HFFc6 (cell line): ENCODE results near the gene CTAGE6. TPM values are rescaled to one million over a fixed set of nuclear protein-coding genes. Genes with fewer than 3 reads are reported as not detected.
A peak's percentile ranks its signal among the peaks of the same experiment; 100 is the strongest.
"Not testable (repeated sequence)": the region's sequence is repeated elsewhere in the genome, so short reads cannot be mapped to it uniquely, and the experiment has no call there.

ENCODE experiments used
- DNase-seq: peaks from one replicate; pipeline ENCODE4 v3.0.0-alpha.2; 2018
- H3K27ac Mint-ChIP-seq: 2 replicates; pipeline ENCODE4 v1.8.0; 2020; ENCODE audit warnings: mild to moderate bottlenecking, mixed read lengths
- H3K27me3 Mint-ChIP-seq: 2 replicates; pipeline ENCODE4 v1.8.0; 2021; ENCODE audit warnings: mild to moderate bottlenecking, moderate library complexity, mixed read lengths; ENCODE audit not compliant: insufficient read depth
- H3K36me3 Mint-ChIP-seq: 2 replicates; pipeline ENCODE4 v1.8.0; 2021; ENCODE audit warnings: low read depth, mixed read lengths
- H3K4me1 Mint-ChIP-seq: 2 replicates; pipeline ENCODE4 v1.8.0; 2020; ENCODE audit warnings: low read depth, mixed read lengths
- H3K4me3 Mint-ChIP-seq: 2 replicates; pipeline ENCODE4 v1.8.0; 2020; ENCODE audit warnings: mild to moderate bottlenecking, moderate library complexity, mixed read lengths
- H3K9me3 Mint-ChIP-seq: 2 replicates; pipeline ENCODE4 v1.8.0; 2020; ENCODE audit warnings: mild to moderate bottlenecking, mixed read lengths
- long read RNA-seq: library from polyadenylated mRNA; unstranded; transcript quantifications from one replicate; pipeline ENCODE4 v2.0.0, GENCODE V29; 2019
- total RNA-seq, 6 experiments: library from RNA; stranded (reverse); fragmentation: NEBNext Ultra II Directional; extraction: Animal tissue kit (Norgen Biotek cat#: 25700); gene quantifications; 2 replicates in 1 of 6; 3 replicates in 5 of 6; pipeline ENCODE4 v1.2.3, GENCODE V29; 2021

CTAGE6 gene, protein sequence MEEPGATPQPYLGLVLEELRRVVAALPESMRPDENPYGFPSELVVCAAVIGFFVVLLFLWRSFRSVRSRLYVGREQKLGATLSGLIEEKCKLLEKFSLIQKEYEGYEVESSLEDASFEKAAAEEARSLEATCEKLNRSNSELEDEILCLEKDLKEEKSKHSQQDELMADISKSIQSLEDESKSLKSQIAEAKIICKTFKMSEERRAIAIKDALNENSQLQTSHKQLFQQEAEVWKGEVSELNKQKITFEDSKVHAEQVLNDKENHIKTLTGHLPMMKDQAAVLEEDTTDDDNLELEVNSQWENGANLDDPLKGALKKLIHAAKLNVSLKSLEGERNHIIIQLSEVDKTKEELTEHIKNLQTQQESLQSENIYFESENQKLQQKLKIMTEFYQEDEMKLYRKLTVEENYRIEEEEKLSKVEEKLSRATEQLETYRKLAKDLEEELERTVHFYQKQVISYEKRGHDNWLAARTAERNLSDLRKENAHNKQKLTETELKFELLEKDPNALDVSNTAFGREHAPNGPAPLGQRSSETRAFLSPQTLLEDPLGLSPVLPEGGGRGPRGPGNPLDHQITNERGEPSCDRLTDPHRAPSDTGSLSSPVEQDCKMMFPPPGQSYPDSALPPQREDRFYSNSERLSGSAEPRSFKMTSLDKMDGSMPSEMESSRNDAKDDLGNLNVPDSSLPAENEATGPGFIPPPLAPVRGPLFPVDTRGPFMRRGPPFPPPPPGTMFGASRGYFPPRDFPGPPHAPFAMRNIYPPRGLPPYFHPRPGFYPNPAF
- under 1 TPM in 1 of 6 experiments, not detected in 5; 0.07 TPM for total RNA-seq
- long read RNA-seq = 0 reads

- not testable (repeated sequence) for DNase-seq, H3K36me3 Mint-ChIP-seq, H3K4me3 Mint-ChIP-seq, H3K9me3 Mint-ChIP-seq, H3K4me1 Mint-ChIP-seq, H3K27me3 Mint-ChIP-seq, H3K27ac Mint-ChIP-seq
These were observed at the start of gene CTAGE6 for GRCh38 chr7:143757596-143757995. CTAGE6 (minus strand) TSS chr7:143757696; CDS start chr7:143757658, 38 bp downstream.

DNA sequence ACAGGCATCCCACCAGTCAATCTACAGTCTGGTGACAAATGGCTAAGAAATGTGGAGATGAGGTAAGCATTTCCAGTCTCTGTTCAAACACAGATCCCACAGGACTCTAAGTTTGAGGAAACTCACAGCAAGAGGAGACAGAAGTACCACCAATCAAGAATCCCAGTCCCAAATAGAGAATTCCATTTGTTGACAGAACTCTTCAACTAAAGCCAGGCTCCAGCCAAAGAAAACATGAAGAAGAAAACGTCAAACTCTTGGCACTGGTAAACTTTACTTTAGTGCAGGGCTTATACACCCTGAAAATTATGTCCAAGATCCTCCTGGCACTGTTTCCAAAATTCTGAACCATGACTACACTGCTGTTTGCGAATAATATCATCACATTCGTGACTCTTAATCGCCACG lies 49.2 kb upstream of the CTAGE6 start:
- not testable (repeated sequence) for H3K27ac Mint-ChIP-seq, H3K4me3 Mint-ChIP-seq, H3K9me3 Mint-ChIP-seq, H3K36me3 Mint-ChIP-seq, H3K27me3 Mint-ChIP-seq, H3K4me1 Mint-ChIP-seq
- DNase-seq = peak; percentile 58

GRCh38 chr7:143797896-143798290 lies 40.4 kb upstream of the CTAGE6 start:
- not testable (repeated sequence) for H3K27me3 Mint-ChIP-seq, DNase-seq, H3K4me1 Mint-ChIP-seq, H3K36me3 Mint-ChIP-seq, H3K27ac Mint-ChIP-seq, H3K9me3 Mint-ChIP-seq, H3K4me3 Mint-ChIP-seq

DNA sequence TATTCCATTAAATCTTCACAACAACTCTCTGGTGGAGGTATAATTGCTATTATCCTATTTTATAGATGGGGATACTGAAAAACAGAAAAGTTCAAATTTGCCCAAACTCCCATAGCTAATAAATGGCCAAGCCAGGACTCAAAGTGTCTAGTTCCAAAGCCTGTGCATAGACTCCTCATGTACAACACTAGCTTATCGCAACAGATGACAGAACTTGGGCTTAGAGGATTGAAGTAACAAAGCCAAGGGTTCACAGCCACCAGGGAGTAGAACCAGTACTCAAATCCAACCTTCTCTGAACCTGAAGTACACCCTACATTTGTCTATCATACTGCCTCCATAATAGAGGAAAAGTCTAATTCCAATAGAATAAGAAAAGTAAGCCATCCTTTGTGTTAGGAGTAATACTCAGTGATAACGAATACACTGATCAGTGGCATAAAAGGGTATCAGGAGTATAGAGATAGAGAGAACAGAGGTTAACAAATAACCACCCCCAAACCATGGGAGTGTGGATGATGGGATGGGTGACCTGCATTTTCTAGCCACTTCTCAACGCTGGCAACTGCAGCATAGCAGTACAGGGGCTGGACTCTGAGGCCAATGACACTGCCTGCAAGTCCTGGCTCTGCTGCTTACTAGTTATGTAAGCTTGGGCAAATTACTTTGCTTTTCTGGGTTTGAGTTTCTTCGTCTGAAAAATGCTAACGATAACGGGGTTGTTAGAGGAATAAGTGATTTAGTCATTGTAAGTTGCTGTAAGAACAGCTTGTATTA lies 39.8 kb upstream of the CTAGE6 start:
- H3K36me3 Mint-ChIP-seq, DNase-seq, H3K27ac Mint-ChIP-seq, H3K9me3 Mint-ChIP-seq, H3K27me3 Mint-ChIP-seq, H3K4me3 Mint-ChIP-seq, H3K4me1 Mint-ChIP-seq: not testable (repeated sequence)

GRCh38 chr7:143795653-143796052 lies 38.2 kb upstream of the CTAGE6 start:
- H3K4me3 Mint-ChIP-seq, H3K4me1 Mint-ChIP-seq, H3K27me3 Mint-ChIP-seq, H3K36me3 Mint-ChIP-seq, DNase-seq, H3K9me3 Mint-ChIP-seq, H3K27ac Mint-ChIP-seq: not testable (repeated sequence)

DNA sequence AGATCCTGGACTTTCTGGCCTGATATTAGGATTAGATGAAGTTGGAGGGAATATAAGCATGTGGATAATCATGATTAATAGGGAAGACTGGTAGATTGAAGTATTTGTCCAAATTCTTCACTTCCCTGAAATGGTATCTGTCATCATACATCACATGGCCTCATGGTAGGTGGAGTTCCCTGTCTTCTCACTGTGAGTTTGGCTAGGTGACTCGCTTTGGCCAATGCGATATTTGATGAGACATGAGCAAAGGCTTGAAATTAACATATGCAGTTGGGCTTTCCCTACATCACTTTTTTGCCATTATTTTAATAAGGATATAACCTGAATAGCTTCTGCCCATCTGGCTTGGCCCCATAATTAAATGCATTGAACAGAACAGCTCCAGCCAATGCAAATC lies 35.1 kb upstream of the CTAGE6 start:
- H3K36me3 Mint-ChIP-seq, H3K9me3 Mint-ChIP-seq: not testable (repeated sequence)

DNA sequence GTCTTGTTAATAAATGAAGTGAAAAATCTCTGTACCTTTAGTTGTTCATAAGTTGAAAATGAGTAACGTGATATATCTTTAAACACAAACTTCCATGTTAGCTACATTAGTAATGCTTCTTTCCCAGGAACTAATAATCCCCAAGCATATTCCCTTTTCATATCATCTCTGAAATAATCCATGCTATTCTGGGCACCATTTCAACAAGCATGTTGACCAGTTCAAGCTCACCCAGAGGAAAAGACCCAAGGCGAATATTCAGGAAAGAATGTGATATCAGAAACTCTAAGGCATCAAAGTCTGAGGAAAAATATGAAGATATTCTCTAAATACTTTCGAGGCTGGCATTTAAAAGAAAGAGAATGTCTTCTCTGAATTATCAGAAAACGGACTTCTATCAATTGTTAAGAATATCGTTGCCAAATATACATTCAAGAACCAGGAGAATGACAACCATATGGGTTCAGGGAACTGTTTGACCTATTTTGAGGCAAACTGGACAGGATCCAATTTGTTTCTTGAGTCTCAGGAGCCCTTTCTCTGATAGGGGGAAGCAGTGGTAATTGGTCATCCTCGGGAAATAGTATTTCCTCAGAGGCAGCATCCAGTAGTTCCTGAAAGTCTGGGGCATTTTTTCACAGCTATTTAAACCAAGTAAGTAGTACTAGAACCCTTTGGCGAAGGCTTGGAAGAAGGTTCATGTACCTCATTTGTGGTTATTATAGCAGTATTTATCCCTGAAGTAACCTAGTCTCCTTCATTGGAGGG lies 28.1 kb upstream of the CTAGE6 start:
- not testable (repeated sequence) for H3K36me3 Mint-ChIP-seq, DNase-seq, H3K4me3 Mint-ChIP-seq, H3K27me3 Mint-ChIP-seq, H3K4me1 Mint-ChIP-seq, H3K9me3 Mint-ChIP-seq, H3K27ac Mint-ChIP-seq

More for the DNA sequence above, 35.1 kb upstream of the CTAGE6 start:
- not testable (repeated sequence) for H3K27ac Mint-ChIP-seq, H3K4me1 Mint-ChIP-seq, H3K4me3 Mint-ChIP-seq, H3K27me3 Mint-ChIP-seq
- peak; percentile 37 for DNase-seq

- not testable (repeated sequence) for H3K27ac Mint-ChIP-seq, H3K9me3 Mint-ChIP-seq, H3K36me3 Mint-ChIP-seq, H3K4me1 Mint-ChIP-seq, H3K27me3 Mint-ChIP-seq, H3K4me3 Mint-ChIP-seq, DNase-seq
These were observed 22.1 kb upstream of the CTAGE6 start for GRCh38 chr7:143779591-143779990.

DNA sequence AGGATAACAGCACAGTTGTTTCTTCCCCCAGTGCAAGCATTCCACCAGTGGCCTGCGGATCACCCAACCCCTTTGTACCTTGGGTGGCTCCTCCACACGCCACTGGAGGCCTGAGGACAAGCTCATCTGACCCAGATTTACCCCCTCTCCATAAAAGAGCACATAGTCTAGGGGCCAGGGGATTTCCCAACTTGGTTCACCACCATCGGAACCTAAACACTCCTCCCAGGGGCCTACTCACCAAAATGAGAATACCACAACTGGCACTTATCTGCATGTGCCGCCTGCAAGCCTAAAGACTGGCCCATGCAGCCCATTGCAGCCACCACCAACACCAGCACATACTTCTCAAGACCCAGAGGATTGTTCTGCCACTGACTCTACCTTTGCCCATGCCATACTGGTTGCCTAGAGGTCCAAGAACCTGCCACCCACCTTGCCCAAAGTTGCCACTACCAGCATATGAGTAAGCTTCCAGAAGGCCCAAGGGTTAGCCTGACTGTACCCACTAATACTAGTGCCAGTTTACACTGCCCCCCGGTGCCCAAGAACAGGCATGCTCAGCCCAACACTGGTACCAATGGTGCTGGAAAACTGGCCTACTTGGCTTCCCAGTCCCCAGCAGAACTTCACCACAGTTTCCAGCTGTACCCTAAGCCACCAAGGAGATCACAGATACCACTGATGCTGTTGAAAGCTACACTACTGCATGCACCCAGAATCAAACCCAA lies 15.4 kb upstream of the CTAGE6 start:
- not testable (repeated sequence) for H3K9me3 Mint-ChIP-seq

DNA sequence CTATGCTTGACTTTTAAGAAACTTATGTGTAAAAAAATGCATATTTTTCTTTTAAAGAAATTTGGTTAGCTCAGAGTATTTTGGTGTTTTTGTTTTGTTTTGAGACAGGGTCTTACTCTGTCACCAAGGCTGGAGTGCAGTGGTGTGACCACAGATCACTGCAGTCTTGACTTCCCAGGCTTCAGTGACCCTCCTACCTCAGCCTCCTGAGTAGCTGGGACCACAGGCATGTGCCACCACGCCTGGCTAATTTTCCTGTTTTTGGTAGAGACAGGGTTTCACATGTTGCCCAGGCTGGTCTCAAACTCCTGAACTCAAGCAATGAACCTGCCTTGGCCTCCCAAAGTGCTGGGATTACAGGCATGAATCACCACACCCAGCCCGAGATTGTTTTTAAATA lies 10.0 kb upstream of the CTAGE6 start:
- not testable (repeated sequence) for H3K9me3 Mint-ChIP-seq, H3K27me3 Mint-ChIP-seq, H3K36me3 Mint-ChIP-seq, DNase-seq, H3K27ac Mint-ChIP-seq, H3K4me1 Mint-ChIP-seq, H3K4me3 Mint-ChIP-seq

More for the DNA sequence above, 15.4 kb upstream of the CTAGE6 start:
- H3K36me3 Mint-ChIP-seq, DNase-seq, H3K4me3 Mint-ChIP-seq, H3K27ac Mint-ChIP-seq, H3K4me1 Mint-ChIP-seq, H3K27me3 Mint-ChIP-seq: not testable (repeated sequence)

GRCh38 chr7:143765678-143766077 lies 8.2 kb upstream of the CTAGE6 start:
- H3K9me3 Mint-ChIP-seq, DNase-seq, H3K27me3 Mint-ChIP-seq, H3K4me3 Mint-ChIP-seq, H3K27ac Mint-ChIP-seq, H3K4me1 Mint-ChIP-seq, H3K36me3 Mint-ChIP-seq: not testable (repeated sequence)

- not testable (repeated sequence) for H3K36me3 Mint-ChIP-seq, H3K4me1 Mint-ChIP-seq, H3K4me3 Mint-ChIP-seq, H3K9me3 Mint-ChIP-seq, H3K27ac Mint-ChIP-seq, DNase-seq, H3K27me3 Mint-ChIP-seq
These were observed 5.6 kb upstream of the CTAGE6 start for GRCh38 chr7:143763065-143763464.
